Measurements from ENCODE around the gene CLIC4.
"Not testable (repeated sequence)": the region's sequence is repeated elsewhere in the genome, so short reads cannot be mapped to it uniquely, and the experiment has no call there.

DNA sequence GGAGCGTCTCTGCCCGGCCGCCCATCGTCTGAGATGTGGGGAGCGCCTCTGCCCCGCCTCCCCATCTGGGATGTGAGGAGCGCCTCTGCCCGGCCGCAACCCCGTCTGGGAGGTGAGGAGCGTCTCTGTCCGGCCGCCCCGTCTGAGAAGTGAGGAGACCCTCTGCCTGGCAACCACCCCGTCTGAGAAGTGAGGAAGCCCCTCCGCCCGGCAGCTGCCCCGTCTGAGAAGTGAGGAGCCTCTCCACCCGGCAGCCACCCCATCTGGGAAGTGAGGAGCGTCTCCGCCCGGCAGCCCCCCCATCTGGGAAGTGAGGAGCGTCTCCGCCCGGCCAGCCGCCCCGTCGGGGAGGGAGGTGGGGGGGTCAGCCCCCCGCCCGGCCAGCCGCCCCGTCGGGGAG lies 54.0 kb downstream of the CLIC4 start:
- TF ChIP-seq, protein P1, sequence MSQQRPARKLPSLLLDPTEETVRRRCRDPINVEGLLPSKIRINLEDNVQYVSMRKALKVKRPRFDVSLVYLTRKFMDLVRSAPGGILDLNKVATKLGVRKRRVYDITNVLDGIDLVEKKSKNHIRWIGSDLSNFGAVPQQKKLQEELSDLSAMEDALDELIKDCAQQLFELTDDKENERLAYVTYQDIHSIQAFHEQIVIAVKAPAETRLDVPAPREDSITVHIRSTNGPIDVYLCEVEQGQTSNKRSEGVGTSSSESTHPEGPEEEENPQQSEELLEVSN (IDR thresholded peaks at IDR 0.05): not testable (repeated sequence)
- TF ChIP-seq, protein P2, sequence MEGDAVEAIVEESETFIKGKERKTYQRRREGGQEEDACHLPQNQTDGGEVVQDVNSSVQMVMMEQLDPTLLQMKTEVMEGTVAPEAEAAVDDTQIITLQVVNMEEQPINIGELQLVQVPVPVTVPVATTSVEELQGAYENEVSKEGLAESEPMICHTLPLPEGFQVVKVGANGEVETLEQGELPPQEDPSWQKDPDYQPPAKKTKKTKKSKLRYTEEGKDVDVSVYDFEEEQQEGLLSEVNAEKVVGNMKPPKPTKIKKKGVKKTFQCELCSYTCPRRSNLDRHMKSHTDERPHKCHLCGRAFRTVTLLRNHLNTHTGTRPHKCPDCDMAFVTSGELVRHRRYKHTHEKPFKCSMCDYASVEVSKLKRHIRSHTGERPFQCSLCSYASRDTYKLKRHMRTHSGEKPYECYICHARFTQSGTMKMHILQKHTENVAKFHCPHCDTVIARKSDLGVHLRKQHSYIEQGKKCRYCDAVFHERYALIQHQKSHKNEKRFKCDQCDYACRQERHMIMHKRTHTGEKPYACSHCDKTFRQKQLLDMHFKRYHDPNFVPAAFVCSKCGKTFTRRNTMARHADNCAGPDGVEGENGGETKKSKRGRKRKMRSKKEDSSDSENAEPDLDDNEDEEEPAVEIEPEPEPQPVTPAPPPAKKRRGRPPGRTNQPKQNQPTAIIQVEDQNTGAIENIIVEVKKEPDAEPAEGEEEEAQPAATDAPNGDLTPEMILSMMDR (IDR thresholded peaks at IDR 0.05; ENCODE audit: control extremely low read depth in 1 of 3, insufficient read depth in 1 of 3, low read depth in 1 of 3, low read length in 3 of 3): not testable (repeated sequence)
